Muscle layer of duodenum (tissue), 2 donors: ENCODE data around the gene RPL19.
A peak's percentile ranks its signal among the peaks of the same experiment; 100 is the strongest.

Source experiments
- H3K27ac ChIP-seq: one replicate; pipeline ENCODE4 v1.7.0; 2013; ENCODE audit warnings: mild to moderate bottlenecking, low read length
- H3K27me3 ChIP-seq: one replicate; pipeline ENCODE4 v1.7.0; 2013; ENCODE audit warnings: low read depth, mild to moderate bottlenecking, control low read depth, low read length
- H3K36me3 ChIP-seq, 2 donors: one replicate each; pipeline ENCODE4 v1.7.0; 2013; ENCODE audit warnings: low read length in 2 of 2, control low read depth in 1 of 2, mild to moderate bottlenecking in 1 of 2; ENCODE audit not compliant: insufficient read depth in 2 of 2, control insufficient read depth in 1 of 2
- H3K4me1 ChIP-seq, 2 donors: one replicate each; pipeline ENCODE4 v1.7.0; 2013; ENCODE audit warnings: low read length in 2 of 2, mild to moderate bottlenecking in 2 of 2, control low read depth in 1 of 2, moderate library complexity in 1 of 2; ENCODE audit not compliant: insufficient read depth in 2 of 2, control insufficient read depth in 1 of 2
- H3K4me3 ChIP-seq, 2 donors: one replicate each; pipeline ENCODE4 v1.7.0; 2013; ENCODE audit warnings: low read length in 2 of 2, low read depth in 1 of 2, mild to moderate bottlenecking in 1 of 2
- H3K9me3 ChIP-seq, 2 donors: one replicate each; pipeline ENCODE4 v1.7.0; 2013; ENCODE audit warnings: low read length in 2 of 2, control low read depth in 1 of 2, mild to moderate bottlenecking in 1 of 2; ENCODE audit not compliant: control insufficient read depth in 1 of 2
- donor health status: healthy.

RPL19 gene

DNA sequence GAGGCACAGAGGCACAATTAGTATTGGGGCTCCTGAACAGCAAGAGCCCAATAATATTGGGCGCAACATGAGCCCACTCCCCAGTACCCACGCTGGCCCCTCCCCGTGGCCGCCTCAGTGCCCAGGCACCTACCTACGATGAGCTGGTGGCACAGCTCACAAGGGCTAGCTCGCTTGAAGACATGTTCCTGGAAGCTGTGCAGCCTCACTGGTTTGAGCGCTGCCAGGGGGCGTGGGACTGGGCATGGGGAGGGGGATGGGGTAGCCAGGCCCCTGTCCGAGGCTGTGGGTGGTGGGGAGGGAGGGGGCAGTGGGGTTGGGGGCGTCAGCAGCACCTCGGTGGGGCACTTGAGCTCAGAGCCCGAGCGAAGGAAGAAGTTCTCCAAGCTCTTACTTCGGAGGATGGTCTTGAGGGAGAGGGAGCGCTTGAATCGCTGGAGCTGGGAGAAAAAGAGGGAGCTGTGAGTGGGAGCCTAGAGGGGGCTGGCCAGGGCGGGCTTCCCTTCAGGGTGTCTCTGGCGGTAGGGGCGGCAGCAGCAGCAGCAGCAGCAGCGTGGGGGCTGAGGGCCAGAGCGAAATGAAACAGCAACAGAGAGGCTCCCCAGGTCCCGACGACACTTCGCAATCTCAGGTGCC, 17.8 kb downstream of the RPL19 start:
- no peaks in the 10 kb centered on the region for H3K9me3 ChIP-seq
- no peak overlapping the region for H3K4me3 ChIP-seq
- H3K4me1 ChIP-seq: no peaks in the 10 kb centered on the region
- no peak overlapping the region for H3K27ac ChIP-seq
- no peaks in the 10 kb centered on the region for H3K27me3 ChIP-seq
- no peaks in the 10 kb centered on the region for H3K36me3 ChIP-seq

DNA sequence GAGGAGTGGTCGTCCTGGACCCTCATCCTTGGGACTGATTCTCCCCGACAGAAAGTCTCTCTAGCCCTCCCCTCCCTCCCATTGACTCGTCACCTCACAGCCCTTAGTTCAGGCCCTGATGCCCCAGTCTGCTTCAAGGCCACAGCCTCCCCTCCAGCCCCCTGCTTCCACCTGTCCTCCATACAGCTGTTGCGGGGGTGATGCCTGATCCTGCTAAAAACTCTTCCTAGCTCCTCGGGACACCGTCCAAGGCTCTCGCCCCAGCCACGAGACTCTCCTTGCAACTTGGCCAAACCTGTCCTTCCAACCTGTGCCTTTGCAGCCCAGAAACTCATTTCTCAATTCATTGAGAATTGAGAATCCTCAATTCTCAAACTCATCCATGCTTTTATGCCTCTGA, 18.8 kb downstream of the RPL19 start:
- H3K4me3 ChIP-seq: no peak overlapping the region
- H3K27ac ChIP-seq: no peak overlapping the region
- no peaks in the 10 kb centered on the region for H3K27me3 ChIP-seq
- H3K4me1 ChIP-seq: no peaks in the 10 kb centered on the region
- no peaks in the 10 kb centered on the region for H3K36me3 ChIP-seq
- no peaks in the 10 kb centered on the region for H3K9me3 ChIP-seq

DNA sequence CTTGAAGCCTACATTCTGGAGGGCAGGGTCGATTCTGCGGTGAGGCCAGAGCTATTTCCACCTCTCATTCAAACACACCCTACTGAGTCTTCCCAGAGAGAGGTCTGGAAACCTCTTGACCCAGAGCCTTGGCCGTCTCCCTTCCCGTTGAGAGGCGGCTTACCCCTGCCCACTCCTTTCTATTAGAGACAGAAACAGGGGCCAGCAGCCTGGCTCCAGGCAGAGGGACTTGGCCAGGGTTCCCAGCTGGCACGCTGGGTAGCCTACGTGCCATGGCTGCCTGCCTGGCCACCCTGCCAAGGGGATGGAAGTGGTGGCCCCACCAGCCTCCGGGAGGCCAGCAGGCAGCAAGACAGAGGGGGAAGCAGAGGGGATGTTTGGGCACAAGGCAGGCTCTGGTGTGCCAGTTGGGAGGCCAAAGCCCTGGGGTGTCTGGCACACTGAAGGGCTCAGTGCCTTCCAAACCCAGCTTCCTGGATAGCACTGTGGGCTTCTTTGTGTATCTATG, 19.6 kb downstream of the RPL19 start:
- Histone ChIP-seq H3K4me3 (no peak overlapping the region), H3K4me1 (peaks cover 0 to 3% of the 10 kb centered on the region in 2 donors), H3K9me3 (no peaks in the 10 kb centered on the region), H3K27me3 (no peaks in the 10 kb centered on the region), H3K36me3 (no peaks in the 10 kb centered on the region), H3K27ac (no peak overlapping the region)

DNA sequence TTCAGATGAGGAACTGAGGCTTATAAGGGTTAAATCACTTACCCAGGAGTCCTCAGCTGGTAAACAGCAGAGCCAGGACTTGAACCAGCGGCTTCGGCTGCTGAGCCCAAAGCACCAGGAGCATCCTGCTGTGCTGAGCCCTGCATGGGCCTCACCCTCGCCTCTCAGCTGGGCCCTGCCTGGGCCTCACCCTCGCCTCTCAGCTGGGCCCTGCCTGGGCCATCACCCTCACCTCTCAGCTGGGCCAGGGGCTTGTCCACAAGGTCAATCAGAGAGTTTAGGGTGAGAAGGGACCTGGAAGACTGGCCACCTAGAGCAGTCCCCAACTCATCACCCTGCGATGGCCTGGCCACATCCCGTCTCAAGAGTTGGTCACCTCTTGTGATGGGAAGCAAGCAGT, 21.5 kb downstream of the RPL19 start:
- no peaks in the 10 kb centered on the region for H3K36me3 ChIP-seq
- H3K9me3 ChIP-seq: no peaks in the 10 kb centered on the region
- peaks cover 6% of the 10 kb centered on the region for H3K27me3 ChIP-seq
- H3K4me1 ChIP-seq: peaks cover 3 to 21% of the 10 kb centered on the region in 2 donors
- no peak overlapping the region for H3K4me3 ChIP-seq
- H3K27ac ChIP-seq: no peak overlapping the region

DNA sequence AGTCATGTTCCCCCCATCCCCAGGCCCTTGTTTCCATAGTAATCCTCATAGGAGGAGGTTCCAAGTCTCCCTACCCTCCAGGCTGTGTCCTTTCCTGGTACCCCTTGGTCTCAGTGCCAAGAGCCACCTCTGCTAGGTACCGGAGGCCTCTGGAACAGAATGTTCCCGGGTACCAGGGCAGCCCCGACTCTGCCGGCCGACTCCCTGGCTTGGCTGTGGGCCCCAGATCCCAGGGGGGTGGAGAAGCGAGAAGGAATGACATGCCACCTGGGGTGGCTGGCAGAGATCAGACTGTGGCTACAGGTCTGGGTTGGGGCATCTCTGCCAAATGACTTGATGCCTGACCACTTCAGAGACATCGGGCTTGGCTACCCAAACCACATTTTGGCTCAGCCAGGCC, 22.1 kb downstream of the RPL19 start:
- Histone ChIP-seq H3K27ac (no peak overlapping the region), H3K4me3 (no peak overlapping the region), H3K4me1 (peaks cover 3 to 21% of the 10 kb centered on the region in 2 donors), H3K9me3 (no peaks in the 10 kb centered on the region), H3K36me3 (no peaks in the 10 kb centered on the region), H3K27me3 (peaks cover 7% of the 10 kb centered on the region)

DNA sequence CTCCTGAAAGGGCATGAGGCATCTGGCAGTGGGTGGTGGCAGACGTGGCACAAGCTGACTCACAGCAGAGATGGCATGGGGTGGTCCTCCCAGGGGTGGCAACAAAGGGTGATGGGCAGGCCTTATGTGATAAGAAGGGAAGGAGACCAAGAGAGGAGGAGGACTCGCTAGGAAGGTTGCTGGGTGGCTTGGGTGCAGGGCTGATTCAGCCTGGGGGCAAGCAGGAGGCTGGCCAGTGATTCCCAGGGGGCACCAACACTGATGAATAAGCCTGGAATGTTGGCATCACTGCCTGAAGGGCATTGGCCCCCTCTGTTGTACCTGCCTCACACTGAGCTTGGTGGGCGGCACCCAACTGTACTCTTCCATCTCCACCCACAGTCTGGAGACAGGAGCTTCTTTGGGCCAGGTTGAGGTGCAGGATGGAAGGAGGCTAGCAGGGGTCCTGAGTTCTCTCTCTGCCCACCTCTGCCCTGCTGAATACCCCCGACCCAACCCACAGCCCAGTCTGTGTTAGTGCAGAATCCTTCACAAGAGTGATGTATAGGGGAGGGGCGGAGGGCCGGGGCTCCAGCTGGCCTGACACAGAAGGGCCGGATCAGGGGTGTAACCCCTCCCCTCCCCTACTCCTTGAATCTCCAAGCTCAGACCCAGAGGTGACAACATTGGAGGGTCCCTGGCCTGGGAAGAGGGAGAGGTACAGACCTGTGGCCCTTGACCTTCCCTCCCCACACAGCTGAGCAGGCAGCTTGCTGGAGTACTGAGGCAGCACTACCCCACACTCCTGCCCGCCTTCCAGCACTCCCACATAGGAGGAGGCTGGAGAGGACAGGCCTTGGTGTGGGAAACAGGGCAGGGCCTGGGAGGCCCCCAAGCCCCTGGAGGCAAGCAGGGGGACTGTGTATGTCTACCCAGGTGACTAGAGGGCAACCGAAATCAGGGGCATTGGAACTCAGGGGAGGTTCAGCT, 23.1 kb downstream of the RPL19 start:
- no peaks in the 10 kb centered on the region for H3K9me3 ChIP-seq

DNA sequence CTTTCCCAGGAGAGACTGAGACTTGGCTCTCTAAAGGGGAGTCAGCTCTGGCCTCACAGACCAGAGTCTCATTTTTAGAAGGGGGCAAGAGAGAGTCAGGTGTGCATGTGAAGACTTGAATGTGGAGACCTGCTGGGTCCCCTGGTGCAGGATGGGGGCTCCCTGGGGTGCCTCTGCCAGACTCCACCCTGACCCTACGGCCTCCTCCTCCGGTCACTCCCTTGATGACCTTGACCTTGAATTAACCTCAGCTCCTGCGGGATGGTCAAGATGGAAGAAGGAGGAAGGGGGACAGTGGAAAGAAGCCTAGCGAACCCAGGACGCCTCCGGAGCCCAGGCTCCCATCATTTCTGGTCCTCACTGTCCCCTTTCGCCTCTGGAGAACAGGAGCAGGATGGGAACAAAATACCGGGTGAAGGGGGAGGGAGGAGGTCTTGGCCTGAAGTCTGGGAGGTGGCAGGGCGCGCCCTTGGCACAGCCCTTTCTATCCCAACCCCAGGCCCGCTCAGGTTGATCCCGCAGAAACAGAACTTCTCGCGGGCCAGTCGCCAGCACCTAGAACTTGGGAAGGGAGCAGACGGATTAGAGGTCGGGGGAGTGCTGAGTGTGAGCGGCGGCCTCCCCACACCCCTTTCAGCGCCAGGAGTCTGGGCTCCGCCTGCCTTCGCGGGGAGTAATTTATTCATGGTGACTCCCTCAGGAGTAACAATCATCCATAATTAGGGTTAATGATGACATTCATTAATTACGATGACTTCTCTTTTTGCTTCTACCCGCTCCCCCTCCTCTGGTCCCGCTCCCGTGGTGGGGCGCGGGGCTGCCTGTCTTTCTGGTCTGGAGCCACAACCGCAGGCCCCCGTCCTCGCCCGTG, 24.1 kb downstream of the RPL19 start:
- Histone ChIP-seq H3K4me3 (peak overlapping the region in 1 of 2 donors; percentile 65), H3K36me3 (no peaks in the 10 kb centered on the region), H3K4me1 (peaks cover 3 to 21% of the 10 kb centered on the region in 2 donors), H3K27me3 (peaks cover 19% of the 10 kb centered on the region), H3K27ac (no peak overlapping the region), H3K9me3 (no peaks in the 10 kb centered on the region)

More for the DNA sequence above, 23.1 kb downstream of the RPL19 start:
- Histone ChIP-seq H3K27ac (no peak overlapping the region), H3K4me1 (peaks cover 3 to 21% of the 10 kb centered on the region in 2 donors), H3K4me3 (no peak overlapping the region), H3K27me3 (peaks cover 17% of the 10 kb centered on the region), H3K36me3 (no peaks in the 10 kb centered on the region)

DNA sequence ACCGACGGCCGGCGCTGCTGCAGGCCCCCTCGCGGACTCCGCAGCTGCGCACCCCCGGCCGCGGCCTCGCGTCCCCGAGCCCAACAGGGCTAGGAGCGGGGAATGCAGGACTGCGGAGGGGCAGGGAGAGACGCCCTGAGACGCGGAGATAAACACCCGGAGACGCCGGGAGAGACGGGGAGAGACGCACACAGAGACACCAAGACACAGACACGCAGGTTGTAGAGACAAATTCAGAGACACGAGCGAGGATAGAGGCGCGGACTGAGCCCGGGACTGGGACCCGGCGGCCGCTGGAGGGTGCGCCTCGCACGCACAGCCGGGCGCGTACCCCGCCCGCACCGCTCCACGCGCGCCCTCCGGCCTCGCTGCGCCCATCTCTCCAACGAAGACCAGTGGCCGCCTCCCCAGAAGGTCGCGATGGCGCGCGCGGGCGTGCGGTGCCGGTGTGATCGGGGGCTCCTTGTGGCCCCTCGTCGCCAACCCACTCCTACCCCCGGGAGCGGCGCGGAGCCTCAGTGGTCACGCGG, 24.8 kb downstream of the RPL19 start:
- Histone ChIP-seq H3K9me3 (no peaks in the 10 kb centered on the region), H3K27me3 (peaks cover 19% of the 10 kb centered on the region), H3K4me1 (peaks cover 3 to 21% of the 10 kb centered on the region in 2 donors), H3K36me3 (no peaks in the 10 kb centered on the region), H3K27ac (no peak overlapping the region), H3K4me3 (peak overlapping the region in 1 of 2 donors; percentile 65)

DNA sequence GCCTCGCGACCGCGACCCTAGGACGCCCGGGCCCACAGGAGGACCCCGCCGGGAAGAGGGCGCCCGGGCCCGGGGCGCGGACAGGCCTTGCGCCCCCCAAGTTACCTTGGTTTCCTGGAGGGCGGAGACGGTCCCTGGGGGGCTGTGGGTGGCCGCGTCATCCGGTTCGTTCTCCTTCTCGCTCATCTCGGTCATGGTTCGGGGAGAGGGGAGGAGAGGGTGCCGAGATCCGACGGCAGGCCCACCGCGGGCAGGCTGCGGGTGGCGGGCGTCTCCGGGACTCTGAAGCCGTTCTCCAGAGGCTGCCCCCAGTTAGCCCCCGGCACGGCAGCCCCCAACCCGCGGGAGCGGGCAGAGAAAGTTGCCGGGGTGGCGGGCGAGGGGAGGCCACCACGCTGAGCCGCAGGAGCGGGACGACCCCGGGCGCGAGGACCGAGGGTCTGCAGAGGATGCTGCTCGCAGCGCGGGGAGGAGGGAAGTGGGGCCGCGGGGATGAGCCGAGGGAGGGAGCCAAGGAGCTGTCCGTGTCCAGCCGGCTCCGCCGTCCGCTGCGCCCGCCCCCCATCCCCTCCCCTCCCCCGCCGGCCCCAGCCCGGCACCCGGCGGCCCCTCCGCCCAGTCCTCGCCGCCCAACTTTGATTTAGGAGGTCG, 25.4 kb downstream of the RPL19 start, which contains the start of gene STAC2:
Gene STAC2 (minus strand): TSS at position 638 of the 651 bp plus-strand sequence. CDS start 443 bp downstream, at position 195.
- peaks cover 19% of the 10 kb centered on the region for H3K27me3 ChIP-seq

DNA sequence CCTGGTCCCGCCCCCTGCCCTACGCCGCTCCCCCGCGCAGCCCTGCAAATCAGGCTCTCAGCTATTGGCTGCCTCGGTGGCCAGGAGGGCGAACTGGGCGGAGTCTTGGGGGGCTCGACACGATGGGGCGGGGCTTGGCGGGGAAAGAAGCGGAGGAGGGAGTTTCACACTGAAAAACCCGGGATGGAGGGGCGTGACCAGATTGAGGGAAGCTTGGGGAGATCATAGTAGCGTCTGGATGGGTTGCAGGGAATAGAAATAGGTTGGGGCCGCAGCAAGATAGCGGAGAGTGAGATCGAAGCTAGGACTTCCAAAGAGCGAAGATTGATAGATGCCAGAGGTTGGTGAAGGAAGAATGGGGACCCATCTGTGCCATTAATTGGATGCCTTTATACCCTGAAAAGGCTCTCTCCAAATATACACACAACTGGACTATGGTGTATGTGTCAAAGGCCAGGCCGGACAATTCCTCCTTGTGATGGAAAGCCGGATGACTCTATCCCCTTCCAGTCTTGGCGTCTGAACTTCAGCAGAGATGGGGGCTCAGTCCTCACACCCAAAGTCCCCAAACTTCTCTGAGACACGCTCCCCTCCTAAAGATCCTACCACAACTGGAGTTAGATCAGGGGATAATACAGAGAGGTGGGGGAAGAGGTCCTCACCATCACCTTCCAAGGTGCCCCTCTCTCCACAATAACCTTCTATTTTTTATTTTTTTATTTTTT, 26.0 kb downstream of the RPL19 start:
- Histone ChIP-seq H3K27me3 (peaks cover 19% of the 10 kb centered on the region), H3K4me1 (peaks cover 3 to 21% of the 10 kb centered on the region in 2 donors), H3K4me3 (peak overlapping the region; percentile 34 to 65), H3K9me3 (no peaks in the 10 kb centered on the region), H3K36me3 (no peaks in the 10 kb centered on the region), H3K27ac (no peak overlapping the region)

More for the DNA sequence above, 25.4 kb downstream of the RPL19 start, which contains the start of gene STAC2:
- Histone ChIP-seq H3K9me3 (no peaks in the 10 kb centered on the region), H3K36me3 (no peaks in the 10 kb centered on the region), H3K4me1 (peaks cover 3 to 21% of the 10 kb centered on the region in 2 donors), H3K27ac (no peak within 1 kb of the TSS), H3K4me3 (peak within 1 kb of the TSS; percentile 34 to 65)
